KBM-7 (cell line): Measurements from ENCODE around the gene TMPRSS3.

Experiments used
- DNase-seq: peaks from one replicate; pipeline ENCODE4 v3.0.0-alpha.2; 2015
- in situ Hi-C: fragments of 300-500 bp; cut with MboI; formaldehyde crosslinking; loops from 2 replicates; pipeline ENCODE4 v1.14.3; 2020; ENCODE audit warnings: low sequenced_read_pairs, low pct_unique_long_range_greater_than_20kb, mixed read lengths

TMPRSS3 gene

DNA sequence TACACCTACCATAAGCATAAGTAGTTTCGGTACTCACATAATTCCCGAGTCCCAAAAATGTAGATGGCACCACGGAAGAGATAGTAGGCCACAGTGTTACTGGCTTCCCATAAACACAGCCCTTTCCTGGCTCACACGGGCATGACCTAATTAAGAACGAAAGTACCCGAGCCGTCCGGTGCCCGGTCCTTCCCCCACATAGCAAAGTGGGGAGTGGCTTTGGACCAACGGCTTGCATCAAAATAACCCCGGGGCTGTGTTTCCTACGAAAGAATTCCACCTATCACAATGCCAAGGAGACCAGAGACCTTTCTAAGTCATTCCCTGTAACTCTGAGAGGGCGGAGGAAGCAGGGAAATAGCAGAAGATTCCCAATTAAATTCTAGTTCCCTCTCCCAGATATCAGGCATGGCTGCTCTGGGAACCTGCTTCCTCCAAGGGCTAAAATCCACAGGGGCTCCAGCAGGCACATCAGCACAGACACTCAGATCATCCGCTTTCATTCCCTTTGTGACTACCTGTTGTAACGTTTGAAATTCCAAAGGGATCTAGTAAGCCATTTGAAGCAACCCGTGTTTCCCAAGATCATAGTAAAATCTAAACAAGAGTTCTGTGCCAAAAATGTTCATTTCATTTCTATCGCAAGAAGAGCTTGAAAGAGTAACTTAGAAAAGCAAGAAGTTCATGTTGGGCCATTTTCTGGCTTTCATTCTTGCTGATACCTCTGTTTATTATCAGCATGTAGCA is at the start of gene TMPRSS3:
TMPRSS3 (minus strand) TSS at position 148 of the 747 bp plus-strand sequence. CDS start 635 bp downstream, outside the sequence.
- in situ Hi-C loops, result no loop called here
- DNase-seq, result no peak

GRCh38 chr21:42445311-42445710 is 49.5 kb upstream of the TMPRSS3 start:
- in situ Hi-C loops, result loop anchor here (25.0 kb wide), 1 partner anchor 283 kb away; no protein-coding TSS in a partner anchor
- DNase-seq, result no peak

DNA sequence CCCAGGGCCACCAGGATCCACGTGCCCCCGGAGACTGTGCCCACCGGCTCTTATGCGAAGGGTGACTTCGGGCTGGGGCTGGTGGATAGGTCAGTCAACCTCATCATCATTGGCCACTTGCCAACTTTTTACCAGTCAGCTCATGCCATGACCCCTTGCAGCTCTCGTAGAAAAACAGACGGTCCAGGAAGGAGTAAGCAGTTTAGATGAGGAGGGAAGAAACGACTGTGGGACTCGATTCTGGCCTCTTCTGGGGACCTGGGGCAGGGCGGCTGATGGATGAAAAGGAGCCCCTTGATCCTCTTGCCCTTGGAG is 48.9 kb upstream of the TMPRSS3 start:
- DNase-seq, result no peak
- in situ Hi-C loops, result loop anchor here (25.0 kb wide), 1 partner anchor 282 kb away; no protein-coding TSS in a partner anchor

DNA sequence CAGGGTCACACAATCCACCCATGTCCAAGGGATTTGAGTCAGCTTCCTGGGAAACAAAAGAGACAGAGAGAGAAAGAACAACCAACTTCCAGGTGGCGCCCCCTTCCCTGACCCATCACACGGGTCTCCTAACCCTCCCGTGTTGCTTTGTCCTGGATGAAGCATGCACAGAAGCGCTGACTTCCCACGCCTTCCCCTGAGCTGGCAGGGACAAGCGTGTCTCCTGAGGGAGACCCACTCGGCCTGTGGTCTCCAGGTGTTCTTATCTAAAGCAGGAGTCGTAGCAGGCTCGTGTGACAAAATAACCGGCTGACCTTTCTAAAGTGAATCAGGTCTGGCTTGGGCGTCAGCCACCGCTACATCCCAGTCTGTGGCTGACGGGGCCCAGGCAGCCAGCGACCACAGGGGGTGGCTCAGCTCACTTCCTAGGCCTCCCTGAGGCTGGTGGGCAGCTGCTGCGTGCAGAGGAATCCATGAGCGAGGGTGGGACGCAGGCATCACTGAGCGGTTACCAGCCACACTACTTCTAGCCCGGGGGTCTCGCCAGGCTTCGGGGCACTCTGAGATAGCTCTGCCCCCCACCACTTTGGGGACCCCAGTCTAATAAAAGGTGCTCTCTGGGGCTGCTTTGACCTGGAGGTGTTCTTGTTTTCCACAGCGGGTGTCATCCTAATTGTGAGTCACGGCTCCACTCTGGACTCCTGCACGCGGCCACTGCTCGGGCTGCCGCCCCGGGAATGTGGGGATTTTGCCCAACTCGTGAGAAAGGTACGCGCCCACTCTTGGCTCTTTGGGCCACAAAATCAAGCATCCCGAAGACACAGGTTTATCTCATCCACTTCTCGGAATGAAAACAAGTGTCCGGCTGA is 48.3 kb upstream of the TMPRSS3 start:
- in situ Hi-C loops, result loop anchor here (25.0 kb wide), 1 partner anchor 282 kb away; no protein-coding TSS in a partner anchor
- no peak for DNase-seq

DNA sequence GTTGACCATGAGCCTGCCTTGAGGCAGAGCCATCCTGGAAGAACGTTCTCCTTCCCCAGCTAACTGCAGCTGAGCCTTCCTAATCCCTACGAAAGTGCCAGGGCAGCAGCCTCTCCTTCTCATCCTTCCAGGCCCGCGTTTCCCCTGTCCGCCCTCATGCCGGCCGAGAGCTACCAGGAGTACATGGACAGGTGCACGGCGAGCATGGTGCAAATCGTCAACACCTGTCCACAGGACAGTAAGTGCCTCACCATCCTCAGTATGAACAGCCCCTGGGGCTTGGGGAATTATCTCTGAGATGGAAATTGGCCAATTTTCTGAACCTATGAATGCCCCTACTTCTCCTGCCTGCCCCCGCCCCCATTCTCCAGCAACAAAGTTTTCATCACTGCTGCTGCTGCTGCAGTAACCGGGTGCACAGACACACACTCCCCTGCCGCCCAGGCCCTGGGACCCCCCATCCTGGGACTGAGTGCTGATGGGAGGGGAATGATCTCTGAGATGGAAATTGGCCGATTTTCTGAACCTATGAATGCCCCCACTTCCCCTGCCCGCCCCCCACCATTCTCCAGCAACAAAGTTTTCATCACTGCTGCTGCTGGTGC is 47.4 kb upstream of the TMPRSS3 start:
- in situ Hi-C loops, result loop anchor here (25.0 kb wide), 1 partner anchor 281 kb away; no protein-coding TSS in a partner anchor
- DNase-seq, result no peak

DNA sequence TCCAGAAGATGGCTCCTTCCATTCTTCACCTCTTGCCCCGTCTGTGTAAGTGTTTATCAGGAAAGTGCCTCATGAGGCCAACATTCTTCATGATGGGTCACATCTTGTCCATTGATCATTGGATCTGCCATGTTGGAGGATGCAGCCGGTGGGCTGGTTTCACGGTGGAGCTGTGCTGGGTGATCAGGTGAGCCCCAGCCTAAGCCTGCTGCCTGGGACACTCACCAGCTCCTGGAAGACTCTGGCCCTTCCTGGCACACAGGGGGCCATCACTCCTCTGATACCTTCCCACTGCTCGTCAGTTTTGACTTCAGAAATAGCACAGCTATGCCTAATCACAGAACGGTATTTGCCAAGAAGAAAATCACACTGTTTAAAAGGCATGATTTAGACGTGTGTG is 46.1 kb upstream of the TMPRSS3 start:
- DNase-seq, result no peak
- in situ Hi-C loops, result loop anchor here (25.0 kb wide), 1 partner anchor 280 kb away; no protein-coding TSS in a partner anchor

DNA sequence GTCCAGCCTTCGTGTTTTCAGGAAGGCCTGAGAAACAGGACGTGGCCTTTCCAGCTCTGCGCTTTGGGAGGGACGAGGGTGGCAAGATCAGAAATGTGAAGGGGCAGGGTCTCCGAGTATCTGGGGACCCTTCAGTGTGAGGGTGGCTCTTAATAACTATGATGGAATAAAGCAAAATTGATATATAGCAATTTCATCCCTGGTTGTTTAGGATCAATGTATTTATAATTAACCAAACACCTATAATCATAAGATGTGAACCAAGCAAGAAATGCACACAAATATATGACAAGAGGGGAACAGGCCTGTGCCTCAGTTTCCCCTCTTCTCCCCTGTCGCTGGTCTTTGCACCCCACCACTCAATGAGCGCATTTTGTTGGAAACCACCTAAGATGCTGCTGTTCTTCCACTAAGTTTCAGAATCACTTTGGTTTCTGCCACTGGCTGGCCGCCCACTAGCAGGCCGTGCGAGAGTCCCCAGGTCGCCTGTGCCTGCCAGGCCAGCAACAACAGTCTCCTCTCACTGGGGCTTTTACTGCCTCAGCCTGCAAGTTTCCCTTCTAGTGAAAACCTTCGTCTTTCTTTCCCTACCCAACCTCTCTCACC is 44.4 kb upstream of the TMPRSS3 start:
- in situ Hi-C loops, result loop anchor here (25.0 kb wide), 1 partner anchor 278 kb away; no protein-coding TSS in a partner anchor
- DNase-seq, result no peak

GRCh38 chr21:42439284-42440186 is 43.7 kb upstream of the TMPRSS3 start:
- no peak for DNase-seq
- in situ Hi-C loops, result loop anchor here (25.0 kb wide), 1 partner anchor 277 kb away; no protein-coding TSS in a partner anchor

DNA sequence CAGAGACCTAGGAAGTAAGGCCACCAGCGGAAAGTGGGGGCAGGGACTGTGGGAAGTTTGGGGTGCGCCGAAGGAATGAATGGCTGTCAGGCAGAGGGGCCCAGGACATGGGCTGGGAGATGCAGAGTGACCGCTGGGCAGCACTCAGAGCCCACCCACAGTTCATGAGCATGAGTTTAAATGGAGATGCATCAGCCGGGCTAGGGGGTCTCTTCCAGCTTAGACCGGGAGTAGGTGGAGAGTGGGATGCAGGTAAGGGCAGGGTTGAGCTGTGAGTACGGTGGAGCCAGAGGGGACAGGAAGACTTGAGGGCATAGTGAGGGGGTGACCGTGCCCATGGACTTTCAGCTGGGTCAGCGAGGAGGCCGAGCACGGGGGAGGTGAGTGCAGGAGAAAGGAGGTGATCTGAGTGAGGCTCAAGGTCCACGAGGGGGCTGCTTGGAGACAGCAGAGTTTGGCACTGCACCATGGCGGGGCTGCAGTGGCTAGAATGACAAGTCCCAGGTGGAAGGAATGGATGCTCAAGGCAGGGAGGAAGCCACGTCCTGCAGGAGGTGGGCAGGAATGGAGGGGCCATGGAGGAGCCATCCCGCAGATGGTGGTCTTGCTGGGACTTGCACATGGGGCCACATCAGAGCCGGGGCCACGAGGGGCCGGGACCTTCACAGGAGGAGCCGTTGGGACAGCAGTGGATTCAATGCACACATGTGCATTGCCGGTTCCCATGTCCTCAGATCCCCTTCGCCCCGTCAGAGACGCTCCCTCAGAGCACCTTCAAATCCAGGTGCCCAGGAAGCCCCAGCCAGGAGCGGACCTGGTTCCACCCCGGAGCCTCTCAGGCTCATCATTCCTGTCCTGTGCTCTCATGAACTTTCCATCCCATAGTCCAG is 42.7 kb upstream of the TMPRSS3 start:
- DNase-seq, result no peak
- in situ Hi-C loops, result loop anchor here (25.0 kb wide), 1 partner anchor 276 kb away; no protein-coding TSS in a partner anchor

DNA sequence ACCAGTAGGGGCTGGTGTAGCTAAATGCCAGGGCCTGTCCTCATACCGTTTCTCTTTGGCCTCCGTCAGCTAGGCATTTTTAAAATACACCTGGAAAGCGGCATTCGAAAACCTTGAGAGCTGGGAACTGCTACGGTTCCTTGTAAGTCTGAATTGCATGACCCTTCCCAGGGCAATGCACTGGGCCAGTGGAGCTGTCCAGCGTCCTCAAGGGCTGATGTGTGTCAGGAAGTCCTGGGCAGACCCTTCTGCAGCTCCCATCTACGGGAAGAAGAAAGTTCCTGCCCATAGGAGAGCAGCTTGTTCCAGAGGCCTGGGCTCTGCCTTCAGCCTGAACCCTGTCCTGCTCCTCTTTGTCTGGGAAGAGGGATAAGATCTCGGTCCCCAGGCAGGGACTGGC is 41.9 kb upstream of the TMPRSS3 start:
- in situ Hi-C loops, result loop anchor here (25.0 kb wide), 1 partner anchor 275 kb away; no protein-coding TSS in a partner anchor
- DNase-seq, result no peak

GRCh38 chr21:42436914-42437313 is 41.1 kb upstream of the TMPRSS3 start:
- no peak for DNase-seq
- in situ Hi-C loops, result loop anchor here (25.0 kb wide), 1 partner anchor 275 kb away; no protein-coding TSS in a partner anchor

GRCh38 chr21:42435833-42436232 is 40.0 kb upstream of the TMPRSS3 start:
- in situ Hi-C loops, result loop anchor here (25.0 kb wide), 1 partner anchor 274 kb away; no protein-coding TSS in a partner anchor
- DNase-seq, result no peak

DNA sequence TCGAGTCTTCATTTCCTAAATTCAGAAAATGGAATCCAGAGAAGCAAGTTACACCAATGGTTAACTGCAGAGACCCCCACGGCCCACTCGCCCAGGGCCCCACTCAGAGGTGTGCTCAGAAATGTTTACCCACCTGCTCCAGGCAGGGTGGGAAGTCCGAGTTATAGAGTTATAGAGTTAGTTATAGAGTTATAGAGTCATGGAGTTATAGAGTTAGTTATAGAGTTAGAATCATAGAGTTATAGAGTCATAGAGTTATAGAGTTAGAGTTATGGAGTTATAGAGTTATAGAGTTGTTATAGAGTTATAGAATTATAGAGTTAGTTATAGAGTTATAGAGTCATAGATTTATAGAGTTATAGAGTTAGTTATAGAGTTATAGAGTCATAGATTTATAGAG is 39.5 kb upstream of the TMPRSS3 start:
- in situ Hi-C loops, result loop anchor here (25.0 kb wide), 1 partner anchor 273 kb away; no protein-coding TSS in a partner anchor
- DNase-seq, result no peak

- DNase-seq, result no peak
- in situ Hi-C loops, result loop anchor here (25.0 kb wide), 1 partner anchor 273 kb away; no protein-coding TSS in a partner anchor
Measured at GRCh38 chr21:42434884-42435283, 39.0 kb upstream of the TMPRSS3 start.

GRCh38 chr21:42433946-42434551 is 38.2 kb upstream of the TMPRSS3 start:
- in situ Hi-C loops, result loop anchor here (25.0 kb wide), 1 partner anchor 272 kb away; no protein-coding TSS in a partner anchor
- no peak for DNase-seq

DNA sequence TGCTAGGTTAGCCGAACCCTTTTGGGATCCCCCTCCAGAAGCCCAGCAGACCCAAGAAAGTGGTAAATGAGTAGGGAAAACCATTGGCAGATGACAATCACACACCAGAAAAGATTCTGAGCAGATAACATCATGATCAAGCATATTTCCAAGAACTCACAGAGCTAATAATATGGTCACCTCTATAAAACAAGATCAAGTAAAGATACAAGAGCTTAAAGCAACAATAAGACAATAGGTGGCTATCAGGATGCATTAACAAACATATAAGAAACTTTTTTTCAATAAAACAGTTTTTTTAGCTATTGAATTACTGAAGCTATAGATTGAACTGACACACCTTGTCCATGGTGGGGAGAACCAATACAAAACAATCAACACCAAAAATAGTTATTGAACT is 36.8 kb upstream of the TMPRSS3 start:
- DNase-seq, result no peak
- in situ Hi-C loops, result loop anchor here (25.0 kb wide), 1 partner anchor 270 kb away; no protein-coding TSS in a partner anchor
